ENCODE measurements around the gene PLA2G2F.

GRCh38 chr1:20197329-20197791 is 58.2 kb downstream of the PLA2G2F start:
- TF ChIP-seq CTCF (conservative IDR thresholded peaks at IDR 0.05; ENCODE audit: low read depth, low read length) (no peak), EZH2 (IDR thresholded peaks at IDR 0.05; ENCODE audit: borderline replicate concordance, low read depth, low read length, poor library complexity, severe bottlenecking) (no peak)
